HCT116 (cell line): ENCODE results near the gene SDC1. TPM values are rescaled to one million over a fixed set of nuclear protein-coding genes. Genes with fewer than 3 reads are reported as not detected.
"Not testable (repeated sequence)": the region's sequence is repeated elsewhere in the genome, so short reads cannot be mapped to it uniquely, and the experiment has no call there.

Experiments
- ATAC-seq: fragments of 200-7000 bp; cut with Tn5 transposase; 2 replicates; pipeline ENCODE4 v1.9.1; 2020; ENCODE audit warnings: mild to moderate bottlenecking, moderate library complexity
- BruUV-seq: library from RNA; stranded (reverse); fragments of 400-500 nt; replicated peaks from 2 replicates; lab custom pipeline; 2021; lab: Mats Ljungman, UMichigan
- CTCF ChIA-PET: fragments of 300-600 bp; sonication (Branson Sonifier 250); formaldehyde crosslinking; loops from one replicate; lab custom pipeline; 2021; ENCODE audit warnings: antibody characterized with exemption; lab: Charles Lee
- POLR2A ChIA-PET: fragments of 300-600, 350-600 bp; sonication (Branson Sonifier 250); formaldehyde crosslinking; loops from one replicate; lab custom pipeline; 2021; ENCODE audit warnings: antibody characterized with exemption; lab: Charles Lee
- RAD21 ChIA-PET, 2 experiments: fragments of 300-600 bp; sonication (Branson Sonifier 250); formaldehyde crosslinking; loops; one replicate each; lab custom pipeline; 2023; ENCODE audit warnings: low total read pairs in 2 of 2; ENCODE audit not compliant: uncharacterized antibody in 2 of 2, unreplicated experiment in 2 of 2, low non-redundant PET in 1 of 2; lab: Charles Lee
- DNase-seq: peaks from one replicate; pipeline ENCODE4 v3.0.0-alpha.2; 2010; ENCODE audit warnings: low read depth, low spot score
- H2AFZ ChIP-seq: fragments of 200-600 bp; shearing (Covaris generic), sonication (generic); 2 replicates; pipeline ENCODE4 v1.6.1; 2017; ENCODE audit warnings: low read depth, mixed run types, mixed read lengths, antibody characterized with exemption, low read length; ENCODE audit not compliant: poor library complexity, severe bottlenecking
- H3K27ac ChIP-seq: 2 replicates; pipeline ENCODE4 v1.5.1; 2012; ENCODE audit warnings: low read depth, low read length
- H3K27me3 ChIP-seq: fragments of 200-600 bp; sonication (generic); 2 replicates; pipeline ENCODE4 v1.6.1; 2016; ENCODE audit warnings: mixed run types, low read length, mixed read lengths; ENCODE audit not compliant: insufficient read depth
- H3K36me3 ChIP-seq, 2 experiments: fragments of 200-500 bp in 1 of 2; fragments of 200-600 bp in 1 of 2; sonication (Bioruptor generic) in 1 of 2; sonication (generic) in 1 of 2; 2 replicates each; pipeline versions ENCODE4 v1.5.1 to v1.6.1; 2014 to 2016; ENCODE audit warnings: low read length in 2 of 2, inconsistent platforms in 1 of 2, mixed read lengths in 1 of 2, mixed run types in 1 of 2; ENCODE audit not compliant: insufficient read depth in 2 of 2, control insufficient read depth in 1 of 2
- H3K4me1 ChIP-seq, 2 experiments: fragments of 200-600 bp in 1 of 2; sonication (generic) in 1 of 2; 2 replicates each; pipeline versions ENCODE4 v1.5.1 to v1.6.1; 2012 to 2017; ENCODE audit warnings: low read length in 2 of 2, inconsistent platforms in 1 of 2, mild to moderate bottlenecking in 1 of 2, mixed read lengths in 1 of 2, mixed run types in 1 of 2, moderate library complexity in 1 of 2; ENCODE audit not compliant: insufficient read depth in 2 of 2, control insufficient read depth in 1 of 2
- H3K4me2 ChIP-seq: fragments of 200-600 bp; sonication (generic); 2 replicates; pipeline ENCODE4 v1.6.1; 2017; ENCODE audit warnings: mixed run types, low read length, mixed read lengths
- H3K4me3 ChIP-seq, 2 experiments: fragments of 200-600 bp in 1 of 2; sonication (generic) in 1 of 2; replicated peaks in 1 of 2; 2 replicates each; pipeline ENCODE4 v1.5.1; 2011 to 2016; ENCODE audit warnings: low read length in 2 of 2, control low read depth in 1 of 2, low read depth in 1 of 2, mild to moderate bottlenecking in 1 of 2, mixed read lengths in 1 of 2, mixed run types in 1 of 2
- H3K79me2 ChIP-seq: fragments of 200-600 bp; sonication (generic); 2 replicates; pipeline ENCODE4 v1.6.1; 2017; ENCODE audit warnings: mild to moderate bottlenecking, mixed run types, low read length, moderate library complexity, mixed read lengths; ENCODE audit not compliant: insufficient read depth
- H3K9ac ChIP-seq: fragments of 200-600 bp; sonication (generic); 2 replicates; pipeline ENCODE4 v1.6.1; 2016; ENCODE audit warnings: low read length, mixed read lengths
- H3K9me2 ChIP-seq: fragments of 200-600 bp; sonication (generic), shearing (Covaris generic); 2 replicates; pipeline ENCODE4 v1.6.1; 2017; ENCODE audit warnings: mixed run types, mild to moderate bottlenecking, moderate library complexity; ENCODE audit not compliant: insufficient read depth
- H3K9me3 ChIP-seq, 2 experiments: fragments of 200-500 bp in 1 of 2; fragments of 200-600 bp in 1 of 2; sonication (Bioruptor generic) in 1 of 2; sonication (generic) in 1 of 2; 2 replicates each; pipeline ENCODE4 v1.6.1; 2014 to 2017; ENCODE audit warnings: low read length in 2 of 2, mixed read lengths in 2 of 2, inconsistent platforms in 1 of 2, low read depth in 1 of 2, mild to moderate bottlenecking in 1 of 2, mixed run types in 1 of 2, moderate library complexity in 1 of 2; ENCODE audit not compliant: control insufficient read depth in 1 of 2, insufficient read depth in 1 of 2
- H4K20me1 ChIP-seq: fragments of 200-600 bp; sonication (generic), shearing (Covaris generic); 2 replicates; pipeline ENCODE4 v1.6.1; 2017; ENCODE audit warnings: mixed run types, mild to moderate bottlenecking, moderate library complexity; ENCODE audit not compliant: insufficient read depth
- CBX3 ChIP-seq: IDR thresholded peaks from 2 replicates; pipeline ENCODE4 v1.6.1; 2012; ENCODE audit warnings: low read depth
- CEBPB ChIP-seq: IDR thresholded peaks from 2 replicates; pipeline ENCODE4 v1.6.1; 2012; ENCODE audit warnings: low read depth
- ELF1 ChIP-seq: IDR thresholded peaks from 2 replicates; pipeline ENCODE4 v1.6.1; 2012; ENCODE audit warnings: low read depth, borderline replicate concordance
- JUND ChIP-seq: IDR thresholded peaks from 2 replicates; pipeline ENCODE4 v1.6.1; 2012
- POLR2A ChIP-seq: IDR thresholded peaks from 2 replicates; pipeline ENCODE4 v1.7.0; 2011; ENCODE audit warnings: borderline replicate concordance; ENCODE audit not compliant: insufficient read depth, insufficient read length; ENCODE audit errors: extremely low read depth
- POLR2AphosphoS5 ChIP-seq: IDR thresholded peaks from 2 replicates; pipeline ENCODE4 v1.6.1; 2011; ENCODE audit warnings: mild to moderate bottlenecking, low read depth, low read length, moderate library complexity
- SIN3A ChIP-seq: IDR thresholded peaks from 2 replicates; pipeline ENCODE4 v1.6.1; 2012; ENCODE audit warnings: low read depth
- SP1 ChIP-seq: IDR thresholded peaks from 2 replicates; pipeline ENCODE4 v1.6.1; 2012; ENCODE audit warnings: low read depth
- SRF ChIP-seq: IDR thresholded peaks from 2 replicates; pipeline ENCODE4 v1.6.1; 2012; ENCODE audit warnings: low read depth
- TCF7L2 ChIP-seq: IDR thresholded peaks from 2 replicates; pipeline ENCODE4 v1.7.0; 2011; ENCODE audit warnings: borderline replicate concordance, inconsistent platforms; ENCODE audit not compliant: insufficient read depth, insufficient read length; ENCODE audit errors: extremely low read depth
- ZNF274 ChIP-seq: fragments of 200-500 bp; sonication (Bioruptor generic); IDR thresholded peaks from 2 replicates; pipeline ENCODE4 v1.6.1; 2014; ENCODE audit warnings: mild to moderate bottlenecking, low read depth, low read length, inconsistent platforms
- intact Hi-C: fragments of 100-400 bp; cut with micrococcal nuclease; formaldehyde crosslinking; loops from 2 replicates; pipeline ENCODE4 v1.10.0; 2022
- total RNA-seq: library from RNA; stranded (reverse); gene quantifications from one replicate; pipeline ENCODE4 v1.2.1, GENCODE V29; 2021; ENCODE audit not compliant: unreplicated experiment
- TF ChIP-seq, protein P1 (sequence below): IDR thresholded peaks from 2 replicates; pipeline ENCODE4 v1.6.1; 2012
- TF ChIP-seq, protein P2 (sequence below), 3 experiments: fragments of 200-600 bp in 1 of 3; sonication (generic) in 1 of 3; IDR thresholded peaks in 2 of 3; conservative IDR thresholded peaks in 1 of 3; 2 replicates each; pipeline ENCODE4 v1.5.1; 2012 to 2017; ENCODE audit warnings: low read depth in 2 of 3, low read length in 2 of 3, antibody characterized with exemption in 1 of 3, borderline replicate concordance in 1 of 3, control low read depth in 1 of 3, mild to moderate bottlenecking in 1 of 3, mixed read lengths in 1 of 3, mixed run types in 1 of 3, moderate library complexity in 1 of 3; ENCODE audit not compliant: insufficient read depth in 1 of 3
- TF ChIP-seq, protein P3 (sequence below): IDR thresholded peaks from 2 replicates; pipeline ENCODE4 v1.6.1; 2012; ENCODE audit warnings: low read depth

The SDC1 gene
- total RNA-seq, 1 experiment from 2014 or later: 32.0 TPM

DNA sequence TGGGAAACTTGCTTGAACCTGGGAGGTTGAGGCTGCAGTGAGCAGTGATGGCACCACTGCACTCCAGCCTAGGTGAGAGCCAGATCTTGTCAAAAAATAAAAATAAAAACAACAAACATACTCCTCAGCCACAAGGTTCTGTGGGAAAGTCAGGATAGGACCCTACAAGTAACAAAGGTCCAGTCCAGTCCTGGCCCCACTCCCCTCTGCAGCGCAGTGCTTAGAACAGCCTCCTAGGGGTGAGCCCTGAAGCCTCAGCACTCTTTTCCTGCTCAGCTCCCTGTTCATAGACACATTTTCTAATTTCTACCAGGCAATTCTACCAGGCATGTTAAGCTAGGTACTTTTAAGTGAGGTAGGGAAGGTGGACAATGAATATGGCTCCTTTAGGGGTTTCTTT is 22.2 kb upstream of the SDC1 start:
- no TSS peak for BruUV-seq
- RAD21 ChIA-PET: no interaction called here
- TF ChIP-seq ZNF274: no peak
- no peak for TF ChIP-seq CBX3
- TF ChIP-seq CEBPB: no peak
- no peak for TF ChIP-seq SIN3A
- no peak for TF ChIP-seq ELF1
- peak; percentile 53; the same call in 1 of the 2 replicates for TF ChIP-seq POLR2AphosphoS5
- TF ChIP-seq, protein P1, sequence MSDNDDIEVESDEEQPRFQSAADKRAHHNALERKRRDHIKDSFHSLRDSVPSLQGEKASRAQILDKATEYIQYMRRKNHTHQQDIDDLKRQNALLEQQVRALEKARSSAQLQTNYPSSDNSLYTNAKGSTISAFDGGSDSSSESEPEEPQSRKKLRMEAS: no peak
- TF ChIP-seq TCF7L2: no peak
- no peak for TF ChIP-seq SP1
- peak; percentile 24 for TF ChIP-seq JUND
- TF ChIP-seq, protein P2, sequence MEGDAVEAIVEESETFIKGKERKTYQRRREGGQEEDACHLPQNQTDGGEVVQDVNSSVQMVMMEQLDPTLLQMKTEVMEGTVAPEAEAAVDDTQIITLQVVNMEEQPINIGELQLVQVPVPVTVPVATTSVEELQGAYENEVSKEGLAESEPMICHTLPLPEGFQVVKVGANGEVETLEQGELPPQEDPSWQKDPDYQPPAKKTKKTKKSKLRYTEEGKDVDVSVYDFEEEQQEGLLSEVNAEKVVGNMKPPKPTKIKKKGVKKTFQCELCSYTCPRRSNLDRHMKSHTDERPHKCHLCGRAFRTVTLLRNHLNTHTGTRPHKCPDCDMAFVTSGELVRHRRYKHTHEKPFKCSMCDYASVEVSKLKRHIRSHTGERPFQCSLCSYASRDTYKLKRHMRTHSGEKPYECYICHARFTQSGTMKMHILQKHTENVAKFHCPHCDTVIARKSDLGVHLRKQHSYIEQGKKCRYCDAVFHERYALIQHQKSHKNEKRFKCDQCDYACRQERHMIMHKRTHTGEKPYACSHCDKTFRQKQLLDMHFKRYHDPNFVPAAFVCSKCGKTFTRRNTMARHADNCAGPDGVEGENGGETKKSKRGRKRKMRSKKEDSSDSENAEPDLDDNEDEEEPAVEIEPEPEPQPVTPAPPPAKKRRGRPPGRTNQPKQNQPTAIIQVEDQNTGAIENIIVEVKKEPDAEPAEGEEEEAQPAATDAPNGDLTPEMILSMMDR (IDR thresholded peaks at IDR 0.05 in 2 of 3, conservative IDR thresholded peaks at IDR 0.05 in 1 of 3; ENCODE audit: borderline replicate concordance in 1 of 3, insufficient read depth in 1 of 3, low read depth in 2 of 3, low read length in 2 of 3): no peak
- TF ChIP-seq, protein P3, sequence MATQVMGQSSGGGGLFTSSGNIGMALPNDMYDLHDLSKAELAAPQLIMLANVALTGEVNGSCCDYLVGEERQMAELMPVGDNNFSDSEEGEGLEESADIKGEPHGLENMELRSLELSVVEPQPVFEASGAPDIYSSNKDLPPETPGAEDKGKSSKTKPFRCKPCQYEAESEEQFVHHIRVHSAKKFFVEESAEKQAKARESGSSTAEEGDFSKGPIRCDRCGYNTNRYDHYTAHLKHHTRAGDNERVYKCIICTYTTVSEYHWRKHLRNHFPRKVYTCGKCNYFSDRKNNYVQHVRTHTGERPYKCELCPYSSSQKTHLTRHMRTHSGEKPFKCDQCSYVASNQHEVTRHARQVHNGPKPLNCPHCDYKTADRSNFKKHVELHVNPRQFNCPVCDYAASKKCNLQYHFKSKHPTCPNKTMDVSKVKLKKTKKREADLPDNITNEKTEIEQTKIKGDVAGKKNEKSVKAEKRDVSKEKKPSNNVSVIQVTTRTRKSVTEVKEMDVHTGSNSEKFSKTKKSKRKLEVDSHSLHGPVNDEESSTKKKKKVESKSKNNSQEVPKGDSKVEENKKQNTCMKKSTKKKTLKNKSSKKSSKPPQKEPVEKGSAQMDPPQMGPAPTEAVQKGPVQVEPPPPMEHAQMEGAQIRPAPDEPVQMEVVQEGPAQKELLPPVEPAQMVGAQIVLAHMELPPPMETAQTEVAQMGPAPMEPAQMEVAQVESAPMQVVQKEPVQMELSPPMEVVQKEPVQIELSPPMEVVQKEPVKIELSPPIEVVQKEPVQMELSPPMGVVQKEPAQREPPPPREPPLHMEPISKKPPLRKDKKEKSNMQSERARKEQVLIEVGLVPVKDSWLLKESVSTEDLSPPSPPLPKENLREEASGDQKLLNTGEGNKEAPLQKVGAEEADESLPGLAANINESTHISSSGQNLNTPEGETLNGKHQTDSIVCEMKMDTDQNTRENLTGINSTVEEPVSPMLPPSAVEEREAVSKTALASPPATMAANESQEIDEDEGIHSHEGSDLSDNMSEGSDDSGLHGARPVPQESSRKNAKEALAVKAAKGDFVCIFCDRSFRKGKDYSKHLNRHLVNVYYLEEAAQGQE: no peak
- 0 out of 2 replicates have a peak, but pooled peaks have one; percentile 24 for TF ChIP-seq SRF
- no peak for TF ChIP-seq POLR2A
- Histone ChIP-seq H3K27ac (no peak overlapping the region), H2AFZ (no peak overlapping the region), H3K9ac (no peak overlapping the region), H3K9me3 (no peaks in the 10 kb centered on the region), H3K4me3 (no peak overlapping the region), H3K9me2 (no peaks in the 10 kb centered on the region), H3K27me3 (no peaks in the 10 kb centered on the region), H4K20me1 (no peaks in the 10 kb centered on the region; the same call in 1 of the 2 replicates), H3K4me2 (no peak overlapping the region), H3K4me1 (no peaks in the 10 kb centered on the region; a peak in 1 of 4 replicates), H3K36me3 (peaks cover 17 to 27% of the 10 kb centered on the region in 2 experiments), H3K79me2 (no peaks in the 10 kb centered on the region)
- intact Hi-C loops: no loop called here
- CTCF ChIA-PET: interaction anchor here (0.6 to 1.3 kb wide), 2 partner anchors 21 to 291 kb away, joined by 3 to 4 read pairs; no protein-coding TSS in a partner anchor
- POLR2A ChIA-PET: no interaction called here
- ATAC-seq (no peak), DNase-seq (no peak)

DNA sequence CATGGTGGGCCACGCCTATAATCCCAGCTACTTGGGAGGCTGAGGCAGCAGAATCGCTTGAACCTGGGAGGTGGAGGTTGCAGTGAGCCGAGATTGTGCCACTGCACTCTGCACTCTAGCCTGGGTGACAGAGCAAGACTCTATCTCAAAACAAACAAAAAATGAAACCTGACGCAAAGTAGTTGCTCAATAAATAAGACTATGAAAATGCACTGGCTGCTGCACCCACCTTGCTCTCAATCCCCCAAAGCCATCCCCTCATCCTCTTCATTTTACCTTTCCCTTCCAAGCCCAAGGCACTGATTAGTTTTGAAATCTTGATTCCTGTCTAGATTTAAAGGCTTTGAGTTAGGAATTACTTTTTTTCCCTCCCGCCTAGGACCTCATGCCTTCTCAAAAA is 18.7 kb upstream of the SDC1 start:
- H3K4me3 ChIP-seq, H3K36me3 ChIP-seq, DNase-seq, H3K9me2 ChIP-seq, POLR2A ChIA-PET, H3K9me3 ChIP-seq, CTCF ChIA-PET, H2AFZ ChIP-seq, BruUV-seq, H3K4me2 ChIP-seq, ATAC-seq, RAD21 ChIA-PET, H3K27me3 ChIP-seq, H3K27ac ChIP-seq, H3K9ac ChIP-seq, intact Hi-C loops, H3K79me2 ChIP-seq, H4K20me1 ChIP-seq, H3K4me1 ChIP-seq: not testable (repeated sequence)
